Measurements from ENCODE around the gene ENKD1.

Gene ENKD1

GRCh38 chr16:67654403-67654911 lies 12.1 kb downstream of the ENKD1 start:
- TF ChIP-seq ZNF8 (CRISPR knock-in tag; IDR thresholded peaks at IDR 0.05) (no peak), ARNTL (CRISPR knock-in tag; IDR thresholded peaks at IDR 0.05; ENCODE audit: borderline replicate concordance, low read depth) (no peak), ZNF565 (CRISPR knock-in tag; conservative IDR thresholded peaks at IDR 0.05; ENCODE audit: low read depth) (no peak), ESRRG (CRISPR knock-in tag; IDR thresholded peaks at IDR 0.05) (no peak), PPARA (CRISPR knock-in tag; IDR thresholded peaks at IDR 0.05; ENCODE audit: borderline replicate concordance) (no peak), TSHZ2 (CRISPR knock-in tag; IDR thresholded peaks at IDR 0.05) (no peak), ZNF70 (CRISPR knock-in tag; IDR thresholded peaks at IDR 0.05) (no peak)
- ATAC-seq = no peak

GRCh38 chr16:67653789-67654402 lies 12.7 kb downstream of the ENKD1 start:
- TF ChIP-seq ZNF565 (CRISPR knock-in tag; conservative IDR thresholded peaks at IDR 0.05; ENCODE audit: low read depth) (no peak), ZFP3 (CRISPR knock-in tag; IDR thresholded peaks at IDR 0.05) (peak; percentile 60; the same call in 1 of the 2 replicates)
- ATAC-seq = peak; percentile 61

- peak; percentile 53 for ATAC-seq
- no peak for TF ChIP-seq CREB5 (CRISPR knock-in tag; IDR thresholded peaks at IDR 0.05; ENCODE audit: low read depth)
- TF ChIP-seq ZNF70 (CRISPR knock-in tag; IDR thresholded peaks at IDR 0.05) = no peak
- TF ChIP-seq BACH2 (CRISPR knock-in tag; IDR thresholded peaks at IDR 0.05; ENCODE audit: borderline replicate concordance) = no peak
- no peak for TF ChIP-seq CSDC2 (CRISPR knock-in tag; IDR thresholded peaks at IDR 0.05)
- TF ChIP-seq PPARA (CRISPR knock-in tag; IDR thresholded peaks at IDR 0.05; ENCODE audit: borderline replicate concordance) = no peak
These were observed 13.3 kb downstream of the ENKD1 start for GRCh38 chr16:67653128-67653788.

GRCh38 chr16:67652578-67653127 lies 13.9 kb downstream of the ENKD1 start:
- ATAC-seq = peak; percentile 7
- no peak for TF ChIP-seq ARNTL (CRISPR knock-in tag; IDR thresholded peaks at IDR 0.05; ENCODE audit: borderline replicate concordance, low read depth)
- no peak for TF ChIP-seq RARB (CRISPR knock-in tag; IDR thresholded peaks at IDR 0.05)
- TF ChIP-seq POU6F1 (CRISPR knock-in tag; IDR thresholded peaks at IDR 0.05; ENCODE audit: borderline replicate concordance, low read depth) = no peak
- TF ChIP-seq OSR1 (CRISPR knock-in tag; IDR thresholded peaks at IDR 0.05) = no peak
- TF ChIP-seq ZNF70 (CRISPR knock-in tag; IDR thresholded peaks at IDR 0.05) = no peak
- no peak for TF ChIP-seq CSRNP3 (CRISPR knock-in tag; IDR thresholded peaks at IDR 0.05)
- TF ChIP-seq ISL1 (CRISPR knock-in tag; IDR thresholded peaks at IDR 0.05) = no peak
- TF ChIP-seq ZFP30 (CRISPR knock-in tag; IDR thresholded peaks at IDR 0.05) = no peak
- TF ChIP-seq CREB5 (CRISPR knock-in tag; IDR thresholded peaks at IDR 0.05; ENCODE audit: low read depth) = no peak
- no peak for TF ChIP-seq SNAI2 (CRISPR knock-in tag; IDR thresholded peaks at IDR 0.05)
- no peak for TF ChIP-seq ZNF8 (CRISPR knock-in tag; IDR thresholded peaks at IDR 0.05)
- no peak for TF ChIP-seq ZNF565 (CRISPR knock-in tag; conservative IDR thresholded peaks at IDR 0.05; ENCODE audit: low read depth)
- TF ChIP-seq ZC3H10 (CRISPR knock-in tag; IDR thresholded peaks at IDR 0.05) = no peak
- TF ChIP-seq ZFP3 (CRISPR knock-in tag; IDR thresholded peaks at IDR 0.05) = no peak
- no peak for TF ChIP-seq TSHZ2 (CRISPR knock-in tag; IDR thresholded peaks at IDR 0.05)
- TF ChIP-seq BACH2 (CRISPR knock-in tag; IDR thresholded peaks at IDR 0.05; ENCODE audit: borderline replicate concordance) = no peak
- TF ChIP-seq ESRRG (CRISPR knock-in tag; IDR thresholded peaks at IDR 0.05) = no peak
- TF ChIP-seq TOX (CRISPR knock-in tag; IDR thresholded peaks at IDR 0.05; ENCODE audit: borderline replicate concordance) = no peak

Measured in SK-N-SH treated with all-trans-retinoic acid at 6 μM for 48 hours (cell line).